ENCODE results near the gene TUBB2A. TPM values are rescaled to one million over a fixed set of nuclear protein-coding genes. Genes with fewer than 3 reads are reported as not detected.

Gene TUBB2A
- total RNA-seq, 2 experiments from 2014 or later: 54.3 to 58.5 TPM

DNA sequence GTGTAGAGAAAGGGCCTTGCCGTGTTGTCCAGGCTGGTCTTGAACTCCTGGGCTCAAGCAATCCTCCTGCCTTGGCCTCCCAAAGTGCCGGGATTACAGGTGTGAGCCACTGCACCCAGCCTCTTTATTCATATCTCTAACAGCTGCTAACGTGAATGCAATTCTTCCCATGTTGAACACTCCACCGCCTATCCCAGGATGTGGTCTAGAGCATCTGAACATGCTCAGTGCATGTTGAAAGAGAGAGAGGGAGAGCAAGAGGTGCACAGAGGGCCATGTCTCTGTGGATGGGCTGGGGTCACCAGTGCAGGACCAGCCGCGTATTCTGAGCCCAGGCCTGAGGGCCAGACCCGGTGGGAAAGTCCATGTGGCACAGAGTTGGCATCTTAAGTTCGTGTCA, 12.8 kb downstream of the TUBB2A start:
- Mint-ChIP-seq H3K4me3 (no peak overlapping the region), H3K9me3 (no peaks in the 10 kb centered on the region), H3K27ac (no peak overlapping the region), H3K36me3 (ENCODE audit: low read depth) (peaks cover 49% of the 10 kb centered on the region), H3K4me1 (ENCODE audit: low read depth) (no peaks in the 10 kb centered on the region), H3K27me3 (no peaks in the 10 kb centered on the region)
- TF ChIP-seq, protein P1, sequence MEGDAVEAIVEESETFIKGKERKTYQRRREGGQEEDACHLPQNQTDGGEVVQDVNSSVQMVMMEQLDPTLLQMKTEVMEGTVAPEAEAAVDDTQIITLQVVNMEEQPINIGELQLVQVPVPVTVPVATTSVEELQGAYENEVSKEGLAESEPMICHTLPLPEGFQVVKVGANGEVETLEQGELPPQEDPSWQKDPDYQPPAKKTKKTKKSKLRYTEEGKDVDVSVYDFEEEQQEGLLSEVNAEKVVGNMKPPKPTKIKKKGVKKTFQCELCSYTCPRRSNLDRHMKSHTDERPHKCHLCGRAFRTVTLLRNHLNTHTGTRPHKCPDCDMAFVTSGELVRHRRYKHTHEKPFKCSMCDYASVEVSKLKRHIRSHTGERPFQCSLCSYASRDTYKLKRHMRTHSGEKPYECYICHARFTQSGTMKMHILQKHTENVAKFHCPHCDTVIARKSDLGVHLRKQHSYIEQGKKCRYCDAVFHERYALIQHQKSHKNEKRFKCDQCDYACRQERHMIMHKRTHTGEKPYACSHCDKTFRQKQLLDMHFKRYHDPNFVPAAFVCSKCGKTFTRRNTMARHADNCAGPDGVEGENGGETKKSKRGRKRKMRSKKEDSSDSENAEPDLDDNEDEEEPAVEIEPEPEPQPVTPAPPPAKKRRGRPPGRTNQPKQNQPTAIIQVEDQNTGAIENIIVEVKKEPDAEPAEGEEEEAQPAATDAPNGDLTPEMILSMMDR (IDR thresholded peaks at IDR 0.05): no peak
- ChIA-PET CTCF (no interaction called here), POLR2A (no interaction called here)
- ATAC-seq (ENCODE audit: poor library complexity) (no peak), DNase-seq (no peak)
- peaks cover 9% of the 10 kb centered on the region for H3K36me3 ChIP-seq (ENCODE audit: insufficient read depth, low read length)
- H3K27ac ChIP-seq (ENCODE audit: low read depth in 1 of 2, low read length in 2 of 2): no peak overlapping the region
- H3K4me1 ChIP-seq (ENCODE audit: insufficient read depth, low read length): no peaks in the 10 kb centered on the region
- H3K27me3 ChIP-seq (ENCODE audit: control insufficient read depth in 1 of 2, insufficient read depth in 2 of 2, low read length in 2 of 2): no peaks in the 10 kb centered on the region
- intact Hi-C loops (cut with DNase I, micrococcal nuclease): no loop called here
- H3K4me3 ChIP-seq (ENCODE audit: low read length): no peak overlapping the region
- no peaks in the 10 kb centered on the region for H3K9me3 ChIP-seq (ENCODE audit: control insufficient read depth in 1 of 2, insufficient read depth in 1 of 2, low read length in 2 of 2)

DNA sequence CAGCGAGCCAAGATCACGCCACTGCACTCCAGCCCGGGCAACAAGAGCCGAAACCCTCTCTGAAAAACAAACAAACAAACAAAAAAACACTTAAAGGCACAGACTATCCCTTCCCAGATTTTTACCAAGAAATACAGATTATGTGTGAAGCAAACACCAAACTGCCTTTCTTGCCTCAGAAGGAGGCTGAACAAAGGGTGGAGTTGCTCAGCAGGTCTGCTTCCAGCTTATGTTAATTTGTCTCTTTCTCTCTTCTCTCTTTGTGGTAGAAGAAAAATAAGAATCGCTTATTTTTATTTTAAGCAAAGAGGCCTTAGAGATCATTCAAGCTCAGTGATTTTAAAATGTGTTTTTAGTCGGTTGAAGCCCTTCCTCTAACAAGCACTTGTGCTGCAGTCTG, 14.2 kb downstream of the TUBB2A start:
- POLR2A ChIA-PET: no interaction called here

DNA sequence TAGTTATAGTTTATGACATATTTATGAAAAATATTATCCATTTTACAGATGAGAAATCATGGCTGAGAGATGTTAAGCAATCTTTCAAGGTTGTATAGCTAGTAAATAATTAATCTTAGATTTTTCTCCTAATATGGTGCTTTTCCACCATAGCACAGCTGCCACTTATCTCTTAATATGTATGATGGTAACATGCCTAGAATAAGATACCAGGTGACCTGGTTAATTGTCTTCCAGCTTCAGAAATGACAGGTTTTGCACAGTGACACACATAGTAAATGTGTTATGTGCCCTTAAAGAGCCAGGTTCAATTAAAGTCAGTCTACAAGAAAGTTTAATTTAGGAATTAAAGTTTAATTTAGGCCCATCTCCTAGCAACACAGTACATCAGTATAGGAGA, 14.8 kb downstream of the TUBB2A start:
- Mint-ChIP-seq H3K27ac (no peak overlapping the region), H3K4me1 (ENCODE audit: low read depth) (no peaks in the 10 kb centered on the region), H3K9me3 (no peaks in the 10 kb centered on the region), H3K27me3 (no peaks in the 10 kb centered on the region), H3K36me3 (ENCODE audit: low read depth) (peaks cover 61% of the 10 kb centered on the region), H3K4me3 (no peak overlapping the region)
- H3K4me1 ChIP-seq (ENCODE audit: insufficient read depth, low read length): no peaks in the 10 kb centered on the region
- no peaks in the 10 kb centered on the region for H3K27me3 ChIP-seq (ENCODE audit: control insufficient read depth in 1 of 2, insufficient read depth in 2 of 2, low read length in 2 of 2)
- no peak for DNase-seq
- no peak overlapping the region for H3K27ac ChIP-seq (ENCODE audit: low read depth in 1 of 2, low read length in 2 of 2)
- no peaks in the 10 kb centered on the region for H3K9me3 ChIP-seq (ENCODE audit: control insufficient read depth in 1 of 2, insufficient read depth in 1 of 2, low read length in 2 of 2)
- intact Hi-C loops (cut with DNase I, micrococcal nuclease): no loop called here
- ChIA-PET CTCF (no interaction called here), POLR2A (no interaction called here)
- TF ChIP-seq, protein P1 (IDR thresholded peaks at IDR 0.05): no peak
- no peak for ATAC-seq (ENCODE audit: poor library complexity)
- H3K4me3 ChIP-seq (ENCODE audit: low read length): no peak overlapping the region
- H3K36me3 ChIP-seq (ENCODE audit: insufficient read depth, low read length): peaks cover 8% of the 10 kb centered on the region

More for the DNA sequence above, 14.2 kb downstream of the TUBB2A start:
- no peaks in the 10 kb centered on the region for H3K9me3 ChIP-seq (ENCODE audit: control insufficient read depth in 1 of 2, insufficient read depth in 1 of 2, low read length in 2 of 2)
- no peak for DNase-seq
- Mint-ChIP-seq H3K4me3 (no peak overlapping the region), H3K4me1 (ENCODE audit: low read depth) (no peaks in the 10 kb centered on the region), H3K9me3 (no peaks in the 10 kb centered on the region), H3K36me3 (ENCODE audit: low read depth) (peaks cover 61% of the 10 kb centered on the region), H3K27me3 (no peaks in the 10 kb centered on the region), H3K27ac (no peak overlapping the region)
- H3K27ac ChIP-seq (ENCODE audit: low read depth in 1 of 2, low read length in 2 of 2): no peak overlapping the region
- peaks cover 13% of the 10 kb centered on the region for H3K36me3 ChIP-seq (ENCODE audit: insufficient read depth, low read length)
- TF ChIP-seq, protein P1 (IDR thresholded peaks at IDR 0.05): no peak
- no peak for ATAC-seq (ENCODE audit: poor library complexity)
- no peaks in the 10 kb centered on the region for H3K4me1 ChIP-seq (ENCODE audit: insufficient read depth, low read length)
- no peak overlapping the region for H3K4me3 ChIP-seq (ENCODE audit: low read length)
- intact Hi-C loops (cut with DNase I, micrococcal nuclease): no loop called here
- CTCF ChIA-PET: no interaction called here
- H3K27me3 ChIP-seq (ENCODE audit: control insufficient read depth in 1 of 2, insufficient read depth in 2 of 2, low read length in 2 of 2): no peaks in the 10 kb centered on the region
